SK-N-SH treated with all-trans-retinoic acid at 6 μM for 48 hours (cell line): Measurements from ENCODE around the gene RALGAPA1.

Experiments
- ATAC-seq: fragments of 200-7000 bp; cut with Tn5 transposase; 3 replicates; pipeline ENCODE4 v1.9.1; 2020; ENCODE audit warnings: mild to moderate bottlenecking, moderate library complexity
- ARNTL ChIP-seq: fragments of 450-650 bp; formaldehyde crosslinking; IDR thresholded peaks from 2 replicates; pipeline ENCODE4 v1.5.0; 2020; ENCODE audit warnings: low read depth, mild to moderate bottlenecking, moderate library complexity, borderline replicate concordance
- BACH2 ChIP-seq: fragments of 250-450 bp; sonication (Bioruptor Pico); IDR thresholded peaks from 2 replicates; pipeline ENCODE4 v1.9.0; 2021; ENCODE audit warnings: mild to moderate bottlenecking, borderline replicate concordance
- CSDC2 ChIP-seq: fragments of 250-450 bp; sonication (Bioruptor Pico); IDR thresholded peaks from 2 replicates; pipeline ENCODE4 v1.5.0; 2020; ENCODE audit warnings: mild to moderate bottlenecking, moderate library complexity
- ESRRG ChIP-seq: fragments of 250-450 bp; sonication (Bioruptor Pico); IDR thresholded peaks from 2 replicates; pipeline ENCODE4 v1.6.1; 2021; ENCODE audit warnings: mild to moderate bottlenecking
- GLIS3 ChIP-seq: fragments of 250-450 bp; sonication (Bioruptor Pico); IDR thresholded peaks from 2 replicates; pipeline ENCODE4 v1.5.0; 2020; ENCODE audit warnings: mild to moderate bottlenecking, moderate library complexity
- ISL1 ChIP-seq: fragments of 250-450 bp; sonication (Bioruptor Pico); IDR thresholded peaks from 2 replicates; pipeline ENCODE4 v2.1.2; 2022; ENCODE audit warnings: mild to moderate bottlenecking, moderate library complexity
- OSR1 ChIP-seq: fragments of 250-450 bp; sonication (Bioruptor Pico); IDR thresholded peaks from 2 replicates; pipeline ENCODE4 v1.8.0; 2022; ENCODE audit warnings: moderate library complexity, mild to moderate bottlenecking, inconsistent platforms
- RARB ChIP-seq: fragments of 250-450 bp; sonication (Bioruptor Pico); IDR thresholded peaks from 2 replicates; pipeline ENCODE4 v1.8.0; 2021; ENCODE audit warnings: mild to moderate bottlenecking, moderate library complexity
- SNAI2 ChIP-seq: fragments of 250-450 bp; sonication (Bioruptor Pico); IDR thresholded peaks from 2 replicates; pipeline ENCODE4 v1.5.0; 2020; ENCODE audit warnings: mild to moderate bottlenecking, moderate library complexity
- TOX ChIP-seq: fragments of 250-450 bp; sonication (Bioruptor Pico); IDR thresholded peaks from 2 replicates; pipeline ENCODE4 v1.8.0; 2021; ENCODE audit warnings: mild to moderate bottlenecking, moderate library complexity, borderline replicate concordance
- ZC3H10 ChIP-seq: fragments of 250-450 bp; sonication (Bioruptor Pico); IDR thresholded peaks from 2 replicates; pipeline ENCODE4 v1.5.1; 2021; ENCODE audit warnings: mild to moderate bottlenecking, moderate library complexity
- ZFP3 ChIP-seq: fragments of 250-450 bp; sonication (Bioruptor Pico); IDR thresholded peaks from 2 replicates; pipeline ENCODE4 v1.5.0; 2020; ENCODE audit warnings: mild to moderate bottlenecking, moderate library complexity
- ZFP30 ChIP-seq: fragments of 450-650 bp; formaldehyde crosslinking; IDR thresholded peaks from 2 replicates; pipeline ENCODE4 v1.5.0; 2022; ENCODE audit warnings: mild to moderate bottlenecking, moderate library complexity
- ZNF70 ChIP-seq: fragments of 450-650 bp; formaldehyde crosslinking; IDR thresholded peaks from 2 replicates; pipeline ENCODE4 v1.5.0; 2020; ENCODE audit warnings: mild to moderate bottlenecking, moderate library complexity
- ZNF8 ChIP-seq: fragments of 450-650 bp; formaldehyde crosslinking; IDR thresholded peaks from 2 replicates; pipeline ENCODE4 v1.5.0; 2020; ENCODE audit warnings: mild to moderate bottlenecking, moderate library complexity
- TF ChIP-seq, protein P1 (sequence below): fragments of 250-450 bp; sonication (Bioruptor Pico); IDR thresholded peaks from 2 replicates; pipeline ENCODE4 v1.5.0; 2020; ENCODE audit warnings: mild to moderate bottlenecking, moderate library complexity
- TF ChIP-seq, protein P2 (sequence below): fragments of 250-450 bp; sonication (Bioruptor Pico); IDR thresholded peaks from 2 replicates; pipeline ENCODE4 v1.5.1; 2020; ENCODE audit warnings: low read depth, mild to moderate bottlenecking, moderate library complexity
- TF ChIP-seq, protein P3 (sequence below): fragments of 250-450 bp; sonication (Bioruptor Pico); IDR thresholded peaks from 2 replicates; pipeline ENCODE4 v1.8.0; 2020; ENCODE audit warnings: mild to moderate bottlenecking, moderate library complexity, borderline replicate concordance
- TF ChIP-seq, protein P4 (sequence below): fragments of 250-450 bp; sonication (Bioruptor Pico); IDR thresholded peaks from 2 replicates; pipeline ENCODE4 v1.5.1; 2021; ENCODE audit warnings: mild to moderate bottlenecking, moderate library complexity

RALGAPA1 gene

DNA sequence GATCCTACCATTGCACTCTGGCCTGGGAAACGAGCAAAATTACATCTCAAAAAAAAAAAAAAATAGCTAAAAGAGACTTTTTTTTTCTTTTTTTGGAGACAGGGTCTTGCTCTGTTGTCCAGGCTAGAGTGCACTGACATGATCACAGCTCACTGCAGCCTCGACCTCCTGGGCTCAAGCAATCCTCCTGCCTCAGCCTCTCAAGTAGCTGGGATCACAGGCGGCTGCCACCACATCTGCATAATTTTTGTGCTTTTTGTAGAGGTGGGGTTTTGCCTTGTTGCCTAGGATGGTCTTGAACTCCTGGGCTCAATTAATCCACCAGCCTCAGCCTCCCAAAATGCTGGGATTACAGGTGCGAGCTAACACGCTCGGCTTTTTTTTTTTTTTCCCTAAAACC, 11.3 kb downstream of the RALGAPA1 start:
- no peak for ATAC-seq
- TF ChIP-seq OSR1 (no peak), ISL1 (CRISPR knock-in tag) (no peak), RARB (CRISPR knock-in tag) (no peak), ZC3H10 (no peak), ZFP30 (CRISPR knock-in tag) (no peak), ZFP3 (no peak), BACH2 (CRISPR knock-in tag) (no peak), GLIS3 (CRISPR knock-in tag) (no peak), ZNF70 (CRISPR knock-in tag) (no peak)
- TF ChIP-seq, protein P1, sequence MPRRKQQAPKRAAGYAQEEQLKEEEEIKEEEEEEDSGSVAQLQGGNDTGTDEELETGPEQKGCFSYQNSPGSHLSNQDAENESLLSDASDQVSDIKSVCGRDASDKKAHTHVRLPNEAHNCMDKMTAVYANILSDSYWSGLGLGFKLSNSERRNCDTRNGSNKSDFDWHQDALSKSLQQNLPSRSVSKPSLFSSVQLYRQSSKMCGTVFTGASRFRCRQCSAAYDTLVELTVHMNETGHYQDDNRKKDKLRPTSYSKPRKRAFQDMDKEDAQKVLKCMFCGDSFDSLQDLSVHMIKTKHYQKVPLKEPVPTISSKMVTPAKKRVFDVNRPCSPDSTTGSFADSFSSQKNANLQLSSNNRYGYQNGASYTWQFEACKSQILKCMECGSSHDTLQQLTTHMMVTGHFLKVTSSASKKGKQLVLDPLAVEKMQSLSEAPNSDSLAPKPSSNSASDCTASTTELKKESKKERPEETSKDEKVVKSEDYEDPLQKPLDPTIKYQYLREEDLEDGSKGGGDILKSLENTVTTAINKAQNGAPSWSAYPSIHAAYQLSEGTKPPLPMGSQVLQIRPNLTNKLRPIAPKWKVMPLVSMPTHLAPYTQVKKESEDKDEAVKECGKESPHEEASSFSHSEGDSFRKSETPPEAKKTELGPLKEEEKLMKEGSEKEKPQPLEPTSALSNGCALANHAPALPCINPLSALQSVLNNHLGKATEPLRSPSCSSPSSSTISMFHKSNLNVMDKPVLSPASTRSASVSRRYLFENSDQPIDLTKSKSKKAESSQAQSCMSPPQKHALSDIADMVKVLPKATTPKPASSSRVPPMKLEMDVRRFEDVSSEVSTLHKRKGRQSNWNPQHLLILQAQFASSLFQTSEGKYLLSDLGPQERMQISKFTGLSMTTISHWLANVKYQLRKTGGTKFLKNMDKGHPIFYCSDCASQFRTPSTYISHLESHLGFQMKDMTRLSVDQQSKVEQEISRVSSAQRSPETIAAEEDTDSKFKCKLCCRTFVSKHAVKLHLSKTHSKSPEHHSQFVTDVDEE (CRISPR knock-in tag): no peak
- TF ChIP-seq, protein P2, sequence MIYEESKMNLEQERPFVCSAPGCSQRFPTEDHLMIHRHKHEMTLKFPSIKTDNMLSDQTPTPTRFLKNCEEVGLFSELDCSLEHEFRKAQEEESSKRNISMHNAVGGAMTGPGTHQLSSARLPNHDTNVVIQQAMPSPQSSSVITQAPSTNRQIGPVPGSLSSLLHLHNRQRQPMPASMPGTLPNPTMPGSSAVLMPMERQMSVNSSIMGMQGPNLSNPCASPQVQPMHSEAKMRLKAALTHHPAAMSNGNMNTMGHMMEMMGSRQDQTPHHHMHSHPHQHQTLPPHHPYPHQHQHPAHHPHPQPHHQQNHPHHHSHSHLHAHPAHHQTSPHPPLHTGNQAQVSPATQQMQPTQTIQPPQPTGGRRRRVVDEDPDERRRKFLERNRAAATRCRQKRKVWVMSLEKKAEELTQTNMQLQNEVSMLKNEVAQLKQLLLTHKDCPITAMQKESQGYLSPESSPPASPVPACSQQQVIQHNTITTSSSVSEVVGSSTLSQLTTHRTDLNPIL (CRISPR knock-in tag): no peak
- TF ChIP-seq, protein P3, sequence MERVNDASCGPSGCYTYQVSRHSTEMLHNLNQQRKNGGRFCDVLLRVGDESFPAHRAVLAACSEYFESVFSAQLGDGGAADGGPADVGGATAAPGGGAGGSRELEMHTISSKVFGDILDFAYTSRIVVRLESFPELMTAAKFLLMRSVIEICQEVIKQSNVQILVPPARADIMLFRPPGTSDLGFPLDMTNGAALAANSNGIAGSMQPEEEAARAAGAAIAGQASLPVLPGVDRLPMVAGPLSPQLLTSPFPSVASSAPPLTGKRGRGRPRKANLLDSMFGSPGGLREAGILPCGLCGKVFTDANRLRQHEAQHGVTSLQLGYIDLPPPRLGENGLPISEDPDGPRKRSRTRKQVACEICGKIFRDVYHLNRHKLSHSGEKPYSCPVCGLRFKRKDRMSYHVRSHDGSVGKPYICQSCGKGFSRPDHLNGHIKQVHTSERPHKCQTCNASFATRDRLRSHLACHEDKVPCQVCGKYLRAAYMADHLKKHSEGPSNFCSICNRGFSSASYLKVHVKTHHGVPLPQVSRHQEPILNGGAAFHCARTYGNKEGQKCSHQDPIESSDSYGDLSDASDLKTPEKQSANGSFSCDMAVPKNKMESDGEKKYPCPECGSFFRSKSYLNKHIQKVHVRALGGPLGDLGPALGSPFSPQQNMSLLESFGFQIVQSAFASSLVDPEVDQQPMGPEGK (CRISPR knock-in tag): no peak
- TF ChIP-seq, protein P4, sequence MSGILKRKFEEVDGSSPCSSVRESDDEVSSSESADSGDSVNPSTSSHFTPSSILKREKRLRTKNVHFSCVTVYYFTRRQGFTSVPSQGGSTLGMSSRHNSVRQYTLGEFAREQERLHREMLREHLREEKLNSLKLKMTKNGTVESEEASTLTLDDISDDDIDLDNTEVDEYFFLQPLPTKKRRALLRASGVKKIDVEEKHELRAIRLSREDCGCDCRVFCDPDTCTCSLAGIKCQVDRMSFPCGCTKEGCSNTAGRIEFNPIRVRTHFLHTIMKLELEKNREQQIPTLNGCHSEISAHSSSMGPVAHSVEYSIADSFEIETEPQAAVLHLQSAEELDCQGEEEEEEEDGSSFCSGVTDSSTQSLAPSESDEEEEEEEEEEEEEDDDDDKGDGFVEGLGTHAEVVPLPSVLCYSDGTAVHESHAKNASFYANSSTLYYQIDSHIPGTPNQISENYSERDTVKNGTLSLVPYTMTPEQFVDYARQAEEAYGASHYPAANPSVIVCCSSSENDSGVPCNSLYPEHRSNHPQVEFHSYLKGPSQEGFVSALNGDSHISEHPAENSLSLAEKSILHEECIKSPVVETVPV: no peak

DNA sequence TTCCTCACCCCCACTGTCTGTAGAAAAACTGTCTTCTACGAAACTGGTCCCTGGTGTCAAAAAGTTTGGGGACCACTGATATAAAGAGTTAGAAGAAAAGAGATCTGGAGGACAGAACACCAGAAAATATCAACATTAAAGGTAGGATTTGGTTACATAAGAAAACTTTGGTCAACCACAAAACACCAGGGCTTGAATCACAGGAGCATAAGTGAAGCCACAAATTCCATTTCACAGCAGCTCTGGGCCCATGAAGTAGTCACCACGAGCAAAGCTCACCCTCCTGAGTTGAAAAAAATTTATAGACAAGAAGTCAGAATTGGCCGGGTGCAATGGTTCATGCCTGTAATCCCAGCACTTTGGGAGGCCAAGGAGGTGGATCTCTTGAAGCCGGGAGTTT, 19.4 kb downstream of the RALGAPA1 start:
- no peak for TF ChIP-seq ESRRG
- TF ChIP-seq, protein P4: no peak
- no peak for TF ChIP-seq ZNF8 (CRISPR knock-in tag)
- TF ChIP-seq SNAI2 (CRISPR knock-in tag): no peak
- TF ChIP-seq, protein P1 (CRISPR knock-in tag): no peak
- no peak for TF ChIP-seq TOX
- ATAC-seq: no peak

DNA sequence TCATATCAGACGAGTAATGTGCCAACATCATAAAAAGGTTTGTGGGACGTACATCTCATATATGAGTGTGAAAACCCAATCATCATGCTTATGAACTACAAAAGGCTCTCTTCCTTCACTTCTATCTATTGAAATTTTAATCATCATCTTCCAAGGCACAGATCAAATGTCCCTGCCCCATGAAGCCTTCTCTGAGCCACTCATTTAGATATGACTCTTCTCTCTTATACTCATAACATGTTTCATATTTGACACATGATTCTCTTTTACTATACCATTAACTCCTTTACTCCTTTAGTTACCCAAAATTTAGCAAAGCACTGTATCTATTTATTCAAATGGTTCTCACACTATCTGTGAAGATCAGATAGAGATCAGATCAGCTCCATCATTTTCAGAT, 22.2 kb downstream of the RALGAPA1 start:
- no peak for ATAC-seq
- TF ChIP-seq RARB (CRISPR knock-in tag) (no peak), ZFP3 (no peak), ZNF70 (CRISPR knock-in tag) (no peak), BACH2 (CRISPR knock-in tag) (no peak), GLIS3 (CRISPR knock-in tag) (no peak), CSDC2 (CRISPR knock-in tag) (no peak), TOX (no peak), ARNTL (CRISPR knock-in tag) (no peak), ZC3H10 (no peak)
- TF ChIP-seq, protein P1 (CRISPR knock-in tag): no peak
- TF ChIP-seq, protein P2 (CRISPR knock-in tag): no peak
